Measurements from ENCODE around the gene RBP2. TPM values are rescaled to one million over a fixed set of nuclear protein-coding genes. Genes with fewer than 3 reads are reported as not detected.

Gene RBP2
- under 1 TPM; 0.18 to 0.46 (median 0.24) TPM for polyA plus RNA-seq (ENCODE audit: insufficient read length in 3 of 3)

GRCh38 chr3:139476348-139476747, at the start of gene RBP2:
TSS of gene RBP2 (minus strand) at chr3:139476516. CDS start at chr3:139476459, 57 bp downstream.
- DNase-seq (ENCODE audit: low read depth in 3 of 3, low spot score in 2 of 3): no peak

DNA sequence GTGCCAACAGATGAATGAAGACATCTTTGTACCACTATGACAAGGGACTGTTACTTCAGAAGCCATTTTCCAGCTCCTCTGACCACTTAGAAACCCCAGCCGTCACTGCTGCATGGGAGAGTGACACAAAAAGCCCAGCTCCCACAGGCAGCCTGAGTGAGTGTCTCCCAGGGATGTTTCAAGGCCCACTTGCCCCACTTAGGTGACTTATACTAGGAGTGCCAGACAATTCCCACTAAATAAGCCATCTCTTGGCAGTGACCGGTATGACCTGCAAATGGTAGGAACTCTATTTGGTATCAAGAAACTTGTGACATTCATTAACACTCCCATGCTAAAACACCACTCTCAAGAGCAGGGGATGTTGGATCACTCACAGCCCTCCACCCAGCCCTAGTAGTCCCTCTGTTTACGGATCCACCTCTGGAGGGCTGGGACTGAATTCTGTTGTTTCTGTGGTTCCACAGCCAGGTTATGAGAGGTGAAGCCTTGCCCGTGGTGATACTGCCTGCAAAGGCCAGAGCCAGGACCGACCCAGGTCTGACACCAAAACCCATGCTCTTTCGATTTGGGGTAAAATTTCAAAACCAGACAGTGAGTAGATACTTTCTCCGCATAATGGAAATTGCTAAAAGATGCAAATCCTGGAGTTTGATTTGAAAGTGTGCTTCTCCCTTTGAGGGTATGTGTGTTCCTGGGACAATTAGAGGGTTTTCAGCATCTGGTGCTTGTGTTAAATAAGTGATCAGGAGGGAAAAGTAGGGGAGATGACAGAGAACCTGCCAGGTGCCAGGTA, 48.7 kb upstream of the RBP2 start:
- no peak for DNase-seq (ENCODE audit: low read depth in 3 of 3, low spot score in 2 of 3)

DNA sequence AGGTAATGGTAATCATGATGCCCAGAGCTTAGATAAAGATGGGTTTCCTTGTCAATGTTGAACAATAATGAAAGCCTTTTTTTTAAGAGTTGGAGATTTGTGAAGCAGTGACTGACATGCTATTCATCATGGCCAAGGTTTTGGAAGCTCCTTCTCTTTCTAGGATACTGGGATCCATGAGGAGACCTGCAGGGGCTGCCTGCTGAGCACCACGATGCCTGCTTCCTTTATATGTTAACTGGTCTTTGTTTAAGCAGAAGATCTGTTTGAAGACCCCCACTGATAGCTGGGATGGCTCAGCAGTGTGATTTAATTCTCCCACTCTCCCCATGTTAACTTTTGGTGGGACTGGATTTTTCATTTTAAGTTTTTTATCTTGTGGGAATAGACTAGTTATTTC, 47.4 kb upstream of the RBP2 start:
- no peak for DNase-seq (ENCODE audit: low read depth in 3 of 3, low spot score in 2 of 3)

- no peak for DNase-seq (ENCODE audit: low read depth in 3 of 3, low spot score in 2 of 3)
Observed at GRCh38 chr3:139523166-139523565, 46.9 kb upstream of the RBP2 start.

DNA sequence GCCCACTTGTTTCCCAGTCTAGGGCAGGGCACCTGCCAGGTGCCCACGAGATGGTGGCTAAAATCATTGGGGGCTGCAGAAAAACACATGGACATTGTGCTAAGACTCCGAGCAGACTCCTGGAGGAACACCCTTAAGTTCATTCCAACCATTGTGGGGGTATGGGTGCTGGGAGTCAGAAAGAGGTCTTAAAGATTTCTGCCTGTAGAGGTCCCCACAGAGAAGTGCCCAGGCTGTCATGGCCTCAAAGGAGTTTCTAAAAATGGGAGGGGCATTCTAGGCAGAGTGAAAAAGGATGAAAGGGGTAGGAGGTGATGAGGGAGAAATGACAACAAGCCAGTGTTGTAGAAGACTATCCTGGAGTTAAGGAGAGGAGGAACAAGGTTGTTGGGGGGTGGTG, 46.1 kb upstream of the RBP2 start:
- DNase-seq (ENCODE audit: low read depth in 3 of 3, low spot score in 2 of 3): no peak

DNA sequence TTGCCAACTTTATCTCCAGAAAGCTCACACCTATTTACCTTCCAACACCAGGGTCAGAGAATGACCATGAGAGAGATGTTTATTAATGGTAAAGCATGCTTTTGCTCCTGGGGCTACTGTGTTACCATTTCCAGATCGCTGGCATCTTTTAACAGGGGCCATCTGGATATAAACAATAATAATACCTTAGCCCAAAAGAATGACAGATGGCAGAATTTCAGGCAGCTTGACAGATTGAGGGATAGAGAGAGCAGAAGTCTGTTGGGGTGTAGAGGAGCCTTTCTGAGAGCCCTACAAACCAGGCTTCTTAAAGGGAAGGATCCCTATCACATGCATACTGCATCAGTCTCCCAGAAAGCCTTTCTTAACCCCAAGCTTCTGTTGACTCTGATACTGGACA, 45.5 kb upstream of the RBP2 start:
- DNase-seq (ENCODE audit: low read depth in 3 of 3, low spot score in 2 of 3): no peak

DNA sequence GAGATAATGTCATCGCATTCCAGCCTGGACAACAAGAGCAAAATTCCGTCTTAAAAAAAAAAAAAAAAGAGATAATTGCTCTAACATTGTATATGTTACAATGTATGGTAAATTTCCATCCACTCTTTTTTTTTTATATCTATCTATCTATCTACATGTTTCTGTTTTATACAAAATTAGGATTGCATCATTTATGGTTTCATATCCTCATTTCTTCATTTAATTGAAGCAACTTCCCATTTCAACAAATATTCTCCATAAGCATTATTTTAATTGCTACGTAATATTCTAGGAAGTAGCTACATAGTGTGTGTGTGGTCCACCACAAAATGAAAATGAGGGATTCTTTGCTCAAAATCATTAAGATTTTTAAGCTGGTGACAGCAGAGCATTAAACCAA, 44.8 kb upstream of the RBP2 start:
- DNase-seq (ENCODE audit: low read depth in 3 of 3, low spot score in 2 of 3): no peak

GRCh38 chr3:139519998-139520737, 43.9 kb upstream of the RBP2 start:
- no peak for DNase-seq (ENCODE audit: low read depth in 3 of 3, low spot score in 2 of 3)

GRCh38 chr3:139518926-139519842, 42.9 kb upstream of the RBP2 start:
- DNase-seq (ENCODE audit: low read depth in 3 of 3, low spot score in 2 of 3): no peak

DNA sequence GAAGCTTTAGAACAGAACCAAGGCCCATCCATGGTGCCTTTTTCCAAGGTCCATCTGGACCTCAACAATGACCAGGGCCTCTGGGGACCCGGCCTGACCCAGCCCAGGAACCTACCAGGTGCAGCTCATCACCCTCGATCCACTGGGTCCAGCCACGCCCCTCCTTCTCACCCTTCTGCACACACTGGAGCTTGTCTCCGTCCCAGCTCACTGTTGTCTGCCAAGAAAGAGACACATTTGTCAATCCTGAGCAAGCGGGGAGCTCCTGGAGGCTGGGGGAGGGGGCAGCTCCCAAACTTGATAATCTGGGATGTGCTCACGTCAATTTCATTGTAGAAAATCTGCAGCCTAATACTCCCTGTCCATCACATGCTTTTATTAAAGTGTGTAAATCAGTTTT, 42.0 kb upstream of the RBP2 start:
- DNase-seq (ENCODE audit: low read depth in 3 of 3, low spot score in 2 of 3): no peak

GRCh38 chr3:139517321-139518065, 41.2 kb upstream of the RBP2 start:
- no peak for DNase-seq (ENCODE audit: low read depth in 3 of 3, low spot score in 2 of 3)

DNA sequence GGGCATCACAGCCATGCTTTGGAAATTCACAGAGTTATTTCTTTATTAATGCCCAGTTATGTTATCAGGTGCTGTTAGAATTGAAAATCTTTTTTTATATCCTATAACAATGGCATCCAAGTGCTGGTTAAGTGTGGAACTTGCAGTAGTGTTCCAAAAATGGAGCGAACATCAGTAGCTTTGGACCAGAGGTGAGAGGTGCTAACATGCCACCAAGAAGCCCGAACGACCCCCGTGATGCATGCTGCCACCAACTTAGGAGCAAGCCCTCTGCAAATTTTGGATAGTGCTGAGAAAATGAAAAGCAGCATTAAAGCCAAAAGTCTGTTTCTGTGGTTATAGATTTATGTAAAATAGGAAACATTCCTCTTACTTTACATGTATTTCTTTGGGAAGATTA, 38.4 kb upstream of the RBP2 start:
- DNase-seq (ENCODE audit: low read depth in 3 of 3, low spot score in 2 of 3): no peak

- no peak for DNase-seq (ENCODE audit: low read depth in 3 of 3, low spot score in 2 of 3)
Observed at GRCh38 chr3:139509631-139510030, 33.3 kb upstream of the RBP2 start.

DNA sequence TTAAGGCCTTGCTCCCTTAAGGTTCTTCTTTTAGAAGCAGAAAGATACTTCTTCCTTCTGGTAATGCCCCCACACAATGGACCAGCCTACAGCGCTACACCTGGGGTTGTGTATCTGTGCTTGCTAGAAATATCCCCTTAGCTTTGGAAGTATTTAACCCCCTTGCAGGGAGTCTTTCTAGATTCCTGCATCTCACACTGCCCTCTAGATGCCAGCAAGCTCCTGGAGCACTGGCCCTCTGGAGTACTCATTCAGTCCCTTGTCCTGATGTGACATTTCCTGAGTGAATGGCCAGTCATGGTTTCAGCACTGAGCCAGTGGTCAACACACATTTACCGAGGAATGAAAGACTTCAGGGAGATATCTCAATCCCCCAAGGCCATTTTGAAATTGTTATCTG, 30.4 kb upstream of the RBP2 start:
- no peak for DNase-seq (ENCODE audit: low read depth in 3 of 3, low spot score in 2 of 3)

DNA sequence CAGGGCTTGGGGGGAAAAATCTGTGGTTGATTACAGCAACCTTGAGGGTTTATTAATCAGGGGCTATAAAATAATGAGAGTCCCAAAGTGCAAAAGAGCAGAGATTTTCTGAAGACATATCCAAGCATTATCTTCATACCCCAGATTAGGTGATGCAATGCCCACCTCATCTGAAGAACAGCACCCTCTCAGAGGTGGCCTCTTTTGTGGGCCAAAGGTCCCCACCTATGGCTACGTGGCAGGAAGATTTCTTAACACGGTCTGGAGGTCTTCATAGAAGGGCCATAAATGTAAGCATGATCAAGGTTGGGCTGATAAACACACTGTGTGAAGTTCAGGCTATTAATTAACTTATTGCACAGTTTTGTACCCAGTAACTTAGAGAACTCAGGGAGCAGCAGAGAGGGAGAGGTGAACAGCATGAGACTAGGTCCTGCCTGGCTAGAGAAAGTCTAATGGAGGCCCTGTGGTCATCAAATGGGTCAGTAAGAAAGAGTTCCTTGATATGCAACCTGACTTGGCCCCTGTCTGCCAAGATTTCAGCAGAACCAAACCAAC, 29.6 kb upstream of the RBP2 start:
- no peak for DNase-seq (ENCODE audit: low read depth in 3 of 3, low spot score in 2 of 3)

- no peak for DNase-seq (ENCODE audit: low read depth in 3 of 3, low spot score in 2 of 3)
Observed at GRCh38 chr3:139499536-139499935, 23.2 kb upstream of the RBP2 start.

- DNase-seq (ENCODE audit: low read depth in 3 of 3, low spot score in 2 of 3): no peak
Observed at GRCh38 chr3:139493826-139494385, 17.6 kb upstream of the RBP2 start.

DNA sequence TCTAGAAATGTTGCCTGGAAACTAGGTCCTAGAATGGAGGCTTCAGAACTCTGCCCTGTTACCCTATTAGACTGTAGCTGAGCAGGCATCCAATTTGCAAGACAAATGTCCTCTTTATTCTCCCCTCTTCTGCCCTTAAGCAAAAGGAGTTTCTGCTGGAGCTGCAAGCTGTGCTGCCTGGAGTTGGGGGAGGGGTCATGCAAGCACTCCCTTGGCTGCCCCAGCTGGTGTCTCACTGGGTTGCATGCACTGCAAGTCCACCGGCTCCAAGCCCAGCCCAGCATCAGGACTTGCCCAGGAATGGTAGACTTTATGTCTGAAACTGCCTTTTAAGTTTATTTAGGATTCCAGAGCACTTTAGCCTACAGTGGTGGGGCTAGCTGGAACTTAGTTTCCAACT, 15.7 kb upstream of the RBP2 start:
- DNase-seq (ENCODE audit: low read depth in 3 of 3, low spot score in 2 of 3): no peak

GRCh38 chr3:139491027-139491700, 14.8 kb upstream of the RBP2 start:
- DNase-seq (ENCODE audit: low read depth in 3 of 3, low spot score in 2 of 3): no peak

Data from right renal cortex interstitium (tissue), 3 donors.